ENCODE results near the gene TRANK1. TPM values are rescaled to one million over a fixed set of nuclear protein-coding genes. Genes with fewer than 3 reads are reported as not detected.
"Not testable (repeated sequence)": the region's sequence is repeated elsewhere in the genome, so short reads cannot be mapped to it uniquely, and the experiment has no call there.

The TRANK1 gene
- total RNA-seq, 4 donors from 2014 or later, result 2.1 to 4.6 (median 2.4) TPM

GRCh38 chr3:36905545-36905944 lies 39.3 kb downstream of the TRANK1 start:
- ATAC-seq (no peak), DNase-seq (no peak)
- no peaks in the 10 kb centered on the region for H3K36me3 ChIP-seq
- H3K4me3 ChIP-seq, result no peak overlapping the region
- intact Hi-C loops (cut with DNase I; ENCODE audit: low total_unique reads), result loop anchor here (5.0 kb wide), 1 partner anchor 37 kb away; no protein-coding TSS in a partner anchor
- no peaks in the 10 kb centered on the region for H3K27me3 ChIP-seq
- H3K9me3 ChIP-seq, result no peaks in the 10 kb centered on the region
- H3K4me1 ChIP-seq, result no peaks in the 10 kb centered on the region
- in situ Hi-C loops (cut with MboI; ENCODE audit: low sequenced_read_pairs in 4 of 4), result no loop called here
- no peak overlapping the region for H3K27ac ChIP-seq
- TF ChIP-seq POLR2A (IDR thresholded peaks at IDR 0.05), result no peak
- TF ChIP-seq CTCF (IDR thresholded peaks at IDR 0.05 in 4 of 5, conservative IDR thresholded peaks at IDR 0.05 in 1 of 5), result no peak

- TF ChIP-seq POLR2A (IDR thresholded peaks at IDR 0.05) (no peak), CTCF (IDR thresholded peaks at IDR 0.05 in 4 of 5, conservative IDR thresholded peaks at IDR 0.05 in 1 of 5) (no peak)
- no peak overlapping the region for H3K27ac ChIP-seq
- DNase-seq (no peak), ATAC-seq (no peak)
- H3K4me1 ChIP-seq, result no peaks in the 10 kb centered on the region
- no peaks in the 10 kb centered on the region for H3K9me3 ChIP-seq
- H3K36me3 ChIP-seq, result no peaks in the 10 kb centered on the region
- in situ Hi-C loops (cut with MboI; ENCODE audit: low sequenced_read_pairs in 4 of 4), result no loop called here
- H3K4me3 ChIP-seq, result no peak overlapping the region
- intact Hi-C loops (cut with DNase I; ENCODE audit: low total_unique reads), result loop anchor here (5.0 kb wide), 1 partner anchor 38 kb away; no protein-coding TSS in a partner anchor
- H3K27me3 ChIP-seq, result no peaks in the 10 kb centered on the region
Observed at GRCh38 chr3:36904641-36905040, 40.2 kb downstream of the TRANK1 start.

GRCh38 chr3:36904065-36904464 lies 40.8 kb downstream of the TRANK1 start:
- ATAC-seq; DNase-seq; H3K27me3 ChIP-seq; intact Hi-C loops (cut with DNase I; ENCODE audit: low total_unique reads); H3K4me1 ChIP-seq; H3K36me3 ChIP-seq; in situ Hi-C loops (cut with MboI; ENCODE audit: low sequenced_read_pairs in 4 of 4); H3K27ac ChIP-seq; H3K4me3 ChIP-seq; H3K9me3 ChIP-seq: not testable (repeated sequence)

- in situ Hi-C loops (cut with MboI; ENCODE audit: low sequenced_read_pairs in 4 of 4), result no loop called here
- Histone ChIP-seq H3K27me3 (no peaks in the 10 kb centered on the region), H3K27ac (no peak overlapping the region), H3K9me3 (no peaks in the 10 kb centered on the region), H3K4me1 (no peaks in the 10 kb centered on the region), H3K36me3 (no peaks in the 10 kb centered on the region), H3K4me3 (no peak overlapping the region)
- no peak for ATAC-seq
- DNase-seq, result no peak
- intact Hi-C loops (cut with DNase I; ENCODE audit: low total_unique reads), result no loop called here
- no peak for TF ChIP-seq POLR2A (IDR thresholded peaks at IDR 0.05)
- TF ChIP-seq CTCF (IDR thresholded peaks at IDR 0.05 in 4 of 5, conservative IDR thresholded peaks at IDR 0.05 in 1 of 5), result no peak
Observed at GRCh38 chr3:36903119-36903882, 41.6 kb downstream of the TRANK1 start.

- TF ChIP-seq CTCF (IDR thresholded peaks at IDR 0.05 in 4 of 5, conservative IDR thresholded peaks at IDR 0.05 in 1 of 5) (no peak), POLR2A (IDR thresholded peaks at IDR 0.05) (no peak)
- H3K4me1 ChIP-seq, result no peaks in the 10 kb centered on the region
- no peaks in the 10 kb centered on the region for H3K27me3 ChIP-seq
- no peak overlapping the region for H3K4me3 ChIP-seq
- H3K27ac ChIP-seq, result no peak overlapping the region
- intact Hi-C loops (cut with DNase I; ENCODE audit: low total_unique reads) (no loop called here), in situ Hi-C loops (cut with MboI; ENCODE audit: low sequenced_read_pairs in 4 of 4) (no loop called here)
- ATAC-seq (no peak), DNase-seq (no peak)
- no peaks in the 10 kb centered on the region for H3K9me3 ChIP-seq
- H3K36me3 ChIP-seq, result no peaks in the 10 kb centered on the region
Observed at GRCh38 chr3:36901588-36901987, 43.3 kb downstream of the TRANK1 start.
